ENCODE results near the gene SLC45A2.
"Not testable (repeated sequence)": the region's sequence is repeated elsewhere in the genome, so short reads cannot be mapped to it uniquely, and the experiment has no call there.

SLC45A2 gene

DNA sequence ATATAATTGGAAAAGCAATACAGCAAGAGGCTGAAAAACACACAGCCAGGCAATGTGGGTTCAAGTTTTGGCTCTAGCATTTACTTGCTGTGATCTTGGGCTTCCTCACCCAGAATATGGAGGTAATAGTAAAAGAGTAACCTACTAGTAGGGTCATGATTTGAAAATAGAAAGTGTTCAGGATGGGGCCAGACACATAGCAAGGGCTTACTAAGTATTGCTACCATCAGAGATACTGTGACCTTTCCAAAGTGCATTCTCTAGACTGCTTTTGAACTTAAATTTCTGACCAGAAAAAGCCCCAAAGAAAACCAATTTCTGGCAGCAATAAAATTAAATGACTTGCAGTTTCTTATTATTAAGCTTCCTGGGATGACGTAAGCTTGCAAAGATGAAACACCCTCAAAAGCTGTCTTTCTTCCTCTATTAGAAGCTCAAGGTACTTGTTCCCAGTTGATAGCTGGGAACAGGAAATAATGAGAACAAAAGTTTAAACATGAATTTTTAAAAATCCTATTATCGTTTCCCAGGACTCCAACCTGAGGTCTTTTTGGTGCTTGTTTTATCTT lies 20.3 kb downstream of the SLC45A2 start:
- no peak for DNase-seq

DNA sequence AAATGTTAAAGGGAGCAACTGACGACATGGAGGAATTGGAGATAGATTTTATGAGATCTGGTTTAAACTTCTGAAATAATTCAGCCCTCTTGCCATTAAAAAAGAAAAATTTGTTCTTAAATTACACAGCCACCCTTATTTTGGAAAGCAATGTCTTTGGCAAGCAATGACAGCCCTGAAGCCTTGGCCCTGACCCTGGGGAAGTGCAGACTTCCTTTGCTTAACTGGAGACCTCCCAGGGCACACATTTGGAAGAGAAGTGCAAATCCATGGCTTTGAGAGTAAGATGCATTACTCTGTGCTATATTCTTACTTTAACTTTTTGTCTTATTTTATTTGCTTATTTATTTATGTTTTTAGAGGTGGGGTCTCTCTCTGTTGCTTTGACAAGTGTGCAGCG lies 26.3 kb downstream of the SLC45A2 start:
- DNase-seq, result no peak

DNA sequence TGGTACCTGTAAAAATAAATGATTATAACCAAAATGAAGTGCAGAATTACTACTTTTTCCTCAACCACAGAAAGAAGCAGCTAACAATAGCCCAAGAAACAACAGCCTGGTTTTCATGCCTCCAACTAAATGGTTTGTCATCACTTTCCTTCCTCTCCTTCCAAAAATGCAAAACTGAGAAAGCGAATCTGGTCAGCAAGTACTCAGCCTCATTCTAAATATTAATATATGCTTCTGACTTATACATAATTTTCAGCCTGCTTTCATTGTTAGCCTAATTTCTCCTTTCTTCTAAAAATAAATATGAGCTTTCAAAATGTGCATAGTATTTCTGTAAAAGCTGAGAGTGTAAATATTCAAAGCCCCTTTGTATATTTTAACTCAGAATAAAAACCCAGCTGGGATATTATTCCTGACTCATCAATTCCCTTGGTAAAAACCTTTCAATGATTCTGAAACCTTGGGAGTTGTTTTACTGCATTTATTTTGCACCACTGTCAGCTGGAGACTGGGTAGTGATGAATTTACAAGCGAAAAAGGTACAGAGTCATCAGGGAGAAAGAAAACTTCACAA lies 26.8 kb downstream of the SLC45A2 start:
- DNase-seq, result no peak

- DNase-seq, result not testable (repeated sequence)
Measured at GRCh38 chr5:33952175-33952574, 32.3 kb downstream of the SLC45A2 start.

- DNase-seq, result no peak
Measured at GRCh38 chr5:33944543-33945132, 39.9 kb downstream of the SLC45A2 start.

DNA sequence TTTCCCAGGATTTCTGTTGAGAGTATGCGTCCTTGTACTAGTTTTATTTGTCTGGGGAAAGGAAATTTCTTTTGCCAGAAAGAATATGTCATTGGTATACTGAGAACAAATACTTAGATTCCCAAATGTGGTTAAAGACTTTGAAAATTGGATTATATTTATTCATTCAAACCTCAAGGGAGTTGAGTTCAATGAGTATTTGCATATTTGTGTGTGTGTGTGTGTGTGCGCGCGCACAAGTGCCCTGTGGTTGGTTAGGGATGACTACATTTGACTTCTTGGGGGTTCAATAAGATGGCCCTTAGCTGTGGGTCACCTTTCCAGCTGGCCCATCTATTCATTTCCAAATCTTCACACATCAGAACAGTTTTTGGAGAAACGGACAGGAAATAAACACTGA lies 43.4 kb downstream of the SLC45A2 start:
- no peak for DNase-seq

GRCh38 chr5:33939556-33940262 lies 44.8 kb downstream of the SLC45A2 start:
- DNase-seq, result no peak

- no peak for DNase-seq
Measured at GRCh38 chr5:33938881-33939280, 45.6 kb downstream of the SLC45A2 start.

GRCh38 chr5:33938507-33938796 lies 46.0 kb downstream of the SLC45A2 start:
- no peak for DNase-seq

DNA sequence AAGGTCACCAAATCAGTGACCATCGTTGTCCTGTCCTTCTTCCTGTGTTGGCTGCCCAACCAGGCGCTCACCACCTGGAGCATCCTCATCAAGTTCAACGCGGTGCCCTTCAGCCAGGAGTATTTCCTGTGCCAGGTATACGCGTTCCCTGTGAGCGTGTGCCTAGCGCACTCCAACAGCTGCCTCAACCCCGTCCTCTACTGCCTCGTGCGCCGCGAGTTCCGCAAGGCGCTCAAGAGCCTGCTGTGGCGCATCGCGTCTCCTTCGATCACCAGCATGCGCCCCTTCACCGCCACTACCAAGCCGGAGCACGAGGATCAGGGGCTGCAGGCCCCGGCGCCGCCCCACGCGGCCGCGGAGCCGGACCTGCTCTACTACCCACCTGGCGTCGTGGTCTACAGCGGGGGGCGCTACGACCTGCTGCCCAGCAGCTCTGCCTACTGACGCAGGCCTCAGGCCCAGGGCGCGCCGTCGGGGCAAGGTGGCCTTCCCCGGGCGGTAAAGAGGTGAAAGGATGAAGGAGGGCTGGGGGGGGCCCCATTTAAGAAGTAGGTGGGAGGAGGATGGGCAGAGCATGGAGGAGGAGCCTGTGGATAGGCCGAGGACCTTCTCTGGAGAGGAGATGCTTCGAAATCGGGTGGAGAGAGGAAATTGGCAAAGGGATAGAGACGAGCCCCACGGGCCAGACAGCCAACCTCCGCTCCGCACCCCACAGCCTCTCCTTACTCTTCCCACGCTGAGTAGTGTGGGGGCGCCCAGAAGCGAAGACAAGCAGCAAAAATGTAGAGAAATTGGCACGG lies 46.6 kb downstream of the SLC45A2 start:
- no peak for DNase-seq

- DNase-seq, result no peak
Measured at GRCh38 chr5:33937017-33937706, 47.3 kb downstream of the SLC45A2 start.

- DNase-seq, result no peak
Measured at GRCh38 chr5:33936381-33937016, 48.0 kb downstream of the SLC45A2 start, which contains the start of gene RXFP3. Gene RXFP3 (plus strand): TSS chr5:33936386. CDS start chr5:33936741, 355 bp downstream.

GRCh38 chr5:33936004-33936380 lies 48.5 kb downstream of the SLC45A2 start:
- DNase-seq, result no peak

GRCh38 chr5:33934176-33934575 lies 50.3 kb downstream of the SLC45A2 start:
- no peak for DNase-seq

DNA sequence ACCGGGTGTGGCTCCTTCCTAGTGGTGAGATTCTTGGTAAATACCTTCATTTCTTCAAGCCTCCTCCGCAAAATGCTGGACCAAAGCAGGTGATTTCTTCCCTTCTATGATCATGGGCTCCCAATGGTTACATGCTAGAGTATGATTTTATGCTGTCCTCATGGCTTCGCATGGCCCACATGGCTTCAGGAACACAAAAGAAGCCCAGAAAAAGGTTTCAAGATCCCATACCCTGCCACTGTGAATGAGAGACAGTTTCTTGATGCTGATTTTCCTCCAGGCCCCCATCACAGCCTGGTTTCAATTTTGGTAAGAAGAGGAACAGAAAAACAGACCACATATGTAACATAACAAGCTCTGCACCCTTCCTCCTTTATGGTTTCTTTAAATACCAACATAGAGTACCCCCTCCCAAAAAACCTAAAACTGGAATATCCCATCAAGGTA lies 50.7 kb downstream of the SLC45A2 start:
- no peak for DNase-seq

DNA sequence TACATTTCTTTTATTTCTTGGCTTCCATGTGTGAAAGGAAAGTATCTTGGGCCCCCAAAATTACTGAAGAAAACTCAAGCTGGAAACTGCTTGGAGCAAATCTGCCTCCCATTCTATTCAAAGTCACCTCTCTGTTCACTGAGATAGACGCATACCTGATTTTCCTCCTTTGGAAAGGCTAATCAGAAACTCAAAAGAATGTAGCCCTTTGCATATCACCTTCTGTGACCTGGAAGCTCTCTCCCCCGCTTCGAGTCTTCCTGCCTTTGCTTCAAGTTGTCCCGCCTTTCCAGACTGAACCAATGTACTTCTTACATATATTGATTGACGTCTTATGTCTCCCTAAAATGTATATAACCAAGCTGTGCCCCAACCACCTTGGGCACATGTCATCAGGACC lies 53.4 kb downstream of the SLC45A2 start:
- no peak for DNase-seq

GRCh38 chr5:33929925-33930690 lies 54.4 kb downstream of the SLC45A2 start:
- no peak for DNase-seq

- no peak for DNase-seq
Measured at GRCh38 chr5:33928283-33928682, 56.2 kb downstream of the SLC45A2 start.

DNA sequence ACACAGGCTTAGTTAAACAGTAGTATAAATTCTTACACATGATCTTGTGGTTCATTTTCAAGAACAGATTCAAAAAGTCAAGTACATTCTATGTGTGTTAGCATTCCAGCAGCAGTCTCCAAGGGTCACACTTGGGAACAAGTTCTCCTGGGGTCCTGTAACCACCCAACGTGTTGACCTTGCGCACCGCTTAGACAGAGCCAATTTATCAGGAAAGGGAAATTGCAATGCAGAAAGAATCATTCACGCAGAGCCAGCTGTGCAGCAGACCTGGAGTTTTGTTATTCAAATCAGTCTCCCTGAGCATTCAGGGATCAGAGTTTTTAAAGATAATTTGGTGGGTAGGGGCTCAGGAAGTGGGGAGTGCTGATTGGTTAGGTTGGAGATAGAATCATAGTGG lies 56.8 kb downstream of the SLC45A2 start:
- DNase-seq, result no peak

- DNase-seq, result no peak
Measured at GRCh38 chr5:33925278-33925677, 59.2 kb downstream of the SLC45A2 start.

DNA sequence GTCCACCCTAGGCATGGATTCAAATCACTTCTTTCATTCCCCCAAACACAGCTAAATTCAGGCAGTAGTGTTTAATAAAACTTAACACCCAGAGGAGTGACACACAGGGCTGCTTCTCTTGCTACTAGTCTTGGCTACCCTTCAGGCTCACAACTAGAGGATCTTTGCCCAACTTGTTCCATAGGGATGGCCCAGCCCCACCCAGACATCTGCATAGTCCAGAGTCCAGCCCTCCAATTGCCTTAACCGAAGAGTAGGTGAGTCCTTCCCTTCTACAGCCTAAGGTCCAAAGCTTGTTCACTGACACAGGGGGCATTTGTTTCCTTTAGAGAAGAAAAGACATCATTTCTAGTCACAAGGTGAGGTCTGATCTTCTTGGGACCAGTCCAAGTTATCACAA lies 63.5 kb downstream of the SLC45A2 start:
- no peak for DNase-seq

Measured in CD4-positive, alpha-beta T cell treated with Interferon gamma for 1 hour (primary cell).